Duodenal mucosa (tissue), 2 donors: ENCODE results near the gene KCND2.
"Not testable (repeated sequence)": the region's sequence is repeated elsewhere in the genome, so short reads cannot be mapped to it uniquely, and the experiment has no call there.

Experiments used
- H3K27ac ChIP-seq: one replicate; pipeline ENCODE4 v1.7.0; 2013; ENCODE audit warnings: low read depth, low read length
- H3K27me3 ChIP-seq, 2 donors: one replicate each; pipeline ENCODE4 v1.7.0; 2013; ENCODE audit warnings: low read length in 2 of 2, control low read depth in 1 of 2; ENCODE audit not compliant: insufficient read depth in 2 of 2, control insufficient read depth in 1 of 2
- H3K36me3 ChIP-seq, 2 donors: one replicate each; pipeline ENCODE4 v1.7.0; 2013; ENCODE audit warnings: low read length in 2 of 2, control low read depth in 1 of 2; ENCODE audit not compliant: insufficient read depth in 2 of 2, control insufficient read depth in 1 of 2
- H3K4me1 ChIP-seq, 2 donors: one replicate each; pipeline ENCODE4 v1.7.0; 2013; ENCODE audit warnings: low read length in 2 of 2, control low read depth in 1 of 2; ENCODE audit not compliant: insufficient read depth in 2 of 2, control insufficient read depth in 1 of 2
- H3K4me3 ChIP-seq, 2 donors: one replicate each; pipeline ENCODE4 v1.7.0; 2013; ENCODE audit warnings: low read length in 2 of 2, low read depth in 1 of 2
- H3K9ac ChIP-seq, 2 donors: one replicate each; pipeline ENCODE4 v1.7.0; 2013; ENCODE audit warnings: low read length in 2 of 2, low read depth in 1 of 2
- H3K9me3 ChIP-seq, 2 donors: one replicate each; pipeline ENCODE4 v1.7.0; 2013; ENCODE audit warnings: low read length in 2 of 2, control low read depth in 1 of 2; ENCODE audit not compliant: control insufficient read depth in 1 of 2

Gene KCND2

GRCh38 chr7:120760050-120760449 lies 487.1 kb downstream of the KCND2 start:
- Histone ChIP-seq H3K27me3 (no peaks in the 10 kb centered on the region), H3K9me3 (no peaks in the 10 kb centered on the region), H3K36me3 (no peaks in the 10 kb centered on the region), H3K9ac (no peak overlapping the region), H3K27ac (no peak overlapping the region), H3K4me3 (no peak overlapping the region), H3K4me1 (no peaks in the 10 kb centered on the region)

GRCh38 chr7:120760851-120761250 lies 487.9 kb downstream of the KCND2 start:
- no peak overlapping the region for H3K4me3 ChIP-seq
- H3K27ac ChIP-seq = no peak overlapping the region

GRCh38 chr7:120770206-120770605 lies 497.2 kb downstream of the KCND2 start:
- Histone ChIP-seq H3K4me1 (no peaks in the 10 kb centered on the region), H3K27me3 (no peaks in the 10 kb centered on the region), H3K4me3 (no peak overlapping the region), H3K9ac (no peak overlapping the region), H3K9me3 (no peaks in the 10 kb centered on the region), H3K36me3 (no peaks in the 10 kb centered on the region), H3K27ac (no peak overlapping the region)

More at GRCh38 chr7:120760851-120761250, 487.9 kb downstream of the KCND2 start:
- Histone ChIP-seq H3K9ac (no peak overlapping the region), H3K4me1 (no peaks in the 10 kb centered on the region), H3K9me3 (no peaks in the 10 kb centered on the region), H3K36me3 (no peaks in the 10 kb centered on the region), H3K27me3 (no peaks in the 10 kb centered on the region)

- H3K27me3 ChIP-seq = no peaks in the 10 kb centered on the region
- H3K4me1 ChIP-seq = no peaks in the 10 kb centered on the region
- no peak overlapping the region for H3K9ac ChIP-seq
- H3K4me3 ChIP-seq = no peak overlapping the region
- H3K36me3 ChIP-seq = no peaks in the 10 kb centered on the region
- H3K9me3 ChIP-seq = no peaks in the 10 kb centered on the region
- no peak overlapping the region for H3K27ac ChIP-seq
Observed at GRCh38 chr7:120774481-120774880, 501.5 kb downstream of the KCND2 start.

- H3K4me3 ChIP-seq = no peak overlapping the region
Observed at GRCh38 chr7:120775755-120776154, 502.8 kb downstream of the KCND2 start.

GRCh38 chr7:120779078-120779477 lies 506.1 kb downstream of the KCND2 start:
- H3K9me3 ChIP-seq, H3K27ac ChIP-seq, H3K4me3 ChIP-seq: not testable (repeated sequence)

More at GRCh38 chr7:120775755-120776154, 502.8 kb downstream of the KCND2 start:
- H3K4me1 ChIP-seq = no peaks in the 10 kb centered on the region
- no peak overlapping the region for H3K9ac ChIP-seq
- H3K9me3 ChIP-seq = no peaks in the 10 kb centered on the region
- no peak overlapping the region for H3K27ac ChIP-seq
- no peaks in the 10 kb centered on the region for H3K36me3 ChIP-seq
- H3K27me3 ChIP-seq = no peaks in the 10 kb centered on the region

GRCh38 chr7:120780451-120780850 lies 507.5 kb downstream of the KCND2 start:
- not testable (repeated sequence) for H3K9ac ChIP-seq, H3K36me3 ChIP-seq, H3K4me3 ChIP-seq, H3K27me3 ChIP-seq, H3K27ac ChIP-seq, H3K4me1 ChIP-seq, H3K9me3 ChIP-seq

More at GRCh38 chr7:120779078-120779477, 506.1 kb downstream of the KCND2 start:
- not testable (repeated sequence) for H3K9ac ChIP-seq, H3K36me3 ChIP-seq, H3K27me3 ChIP-seq, H3K4me1 ChIP-seq

GRCh38 chr7:120780938-120781337 lies 508.0 kb downstream of the KCND2 start:
- Histone ChIP-seq H3K9ac (no peak overlapping the region), H3K4me3 (no peak overlapping the region), H3K4me1 (no peaks in the 10 kb centered on the region), H3K27me3 (no peaks in the 10 kb centered on the region), H3K9me3 (no peaks in the 10 kb centered on the region), H3K36me3 (no peaks in the 10 kb centered on the region), H3K27ac (no peak overlapping the region)

- not testable (repeated sequence) for H3K27me3 ChIP-seq, H3K9ac ChIP-seq, H3K36me3 ChIP-seq, H3K4me3 ChIP-seq, H3K9me3 ChIP-seq, H3K4me1 ChIP-seq, H3K27ac ChIP-seq
Observed at GRCh38 chr7:120781924-120782323, 508.9 kb downstream of the KCND2 start.

- Histone ChIP-seq H3K36me3 (no peaks in the 10 kb centered on the region), H3K27me3 (no peaks in the 10 kb centered on the region), H3K27ac (no peak overlapping the region), H3K9ac (no peak overlapping the region), H3K4me1 (no peaks in the 10 kb centered on the region), H3K4me3 (no peak overlapping the region), H3K9me3 (no peaks in the 10 kb centered on the region)
Observed at GRCh38 chr7:120783273-120783672, 510.3 kb downstream of the KCND2 start.

GRCh38 chr7:120783721-120784120 lies 510.7 kb downstream of the KCND2 start:
- Histone ChIP-seq H3K27me3 (no peaks in the 10 kb centered on the region), H3K9ac (no peak overlapping the region), H3K27ac (no peak overlapping the region), H3K9me3 (no peaks in the 10 kb centered on the region), H3K4me1 (no peaks in the 10 kb centered on the region), H3K36me3 (no peaks in the 10 kb centered on the region), H3K4me3 (no peak overlapping the region)
